Measurements from ENCODE around the gene AUH. TPM values are rescaled to one million over a fixed set of nuclear protein-coding genes. Genes with fewer than 3 reads are reported as not detected.

Gene AUH
- 10.4 and 12.1 TPM in 2 replicates for total RNA-seq

GRCh38 chr9:91361291-91362050 is at the start of gene AUH:
AUH (minus strand) TSS chr9:91361918; CDS start chr9:91361889, 29 bp downstream.

Other genes with a start within 250 kb of the AUH start
- gene NFIL3, start 61.9 kb upstream of the AUH start, total RNA-seq: 3.6 and 5.0 TPM in 2 replicates

Measured in bladder microvascular endothelial cell (primary cell).